GM12873 (cell line): ENCODE results near the gene PCGF2.

ENCODE experiments used
- TF ChIP-seq, protein P1 (sequence below): IDR thresholded peaks from 2 replicates; pipeline ENCODE4 v1.5.1; 2012; ENCODE audit warnings: low read depth, mild to moderate bottlenecking, moderate library complexity, low read length, control low read depth; ENCODE audit not compliant: insufficient read depth; ENCODE audit errors: missing control alignments

Gene PCGF2

GRCh38 chr17:38733982-38734973 is 13.9 kb downstream of the PCGF2 start:
- TF ChIP-seq, protein P1, sequence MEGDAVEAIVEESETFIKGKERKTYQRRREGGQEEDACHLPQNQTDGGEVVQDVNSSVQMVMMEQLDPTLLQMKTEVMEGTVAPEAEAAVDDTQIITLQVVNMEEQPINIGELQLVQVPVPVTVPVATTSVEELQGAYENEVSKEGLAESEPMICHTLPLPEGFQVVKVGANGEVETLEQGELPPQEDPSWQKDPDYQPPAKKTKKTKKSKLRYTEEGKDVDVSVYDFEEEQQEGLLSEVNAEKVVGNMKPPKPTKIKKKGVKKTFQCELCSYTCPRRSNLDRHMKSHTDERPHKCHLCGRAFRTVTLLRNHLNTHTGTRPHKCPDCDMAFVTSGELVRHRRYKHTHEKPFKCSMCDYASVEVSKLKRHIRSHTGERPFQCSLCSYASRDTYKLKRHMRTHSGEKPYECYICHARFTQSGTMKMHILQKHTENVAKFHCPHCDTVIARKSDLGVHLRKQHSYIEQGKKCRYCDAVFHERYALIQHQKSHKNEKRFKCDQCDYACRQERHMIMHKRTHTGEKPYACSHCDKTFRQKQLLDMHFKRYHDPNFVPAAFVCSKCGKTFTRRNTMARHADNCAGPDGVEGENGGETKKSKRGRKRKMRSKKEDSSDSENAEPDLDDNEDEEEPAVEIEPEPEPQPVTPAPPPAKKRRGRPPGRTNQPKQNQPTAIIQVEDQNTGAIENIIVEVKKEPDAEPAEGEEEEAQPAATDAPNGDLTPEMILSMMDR = peak; percentile 51

DNA sequence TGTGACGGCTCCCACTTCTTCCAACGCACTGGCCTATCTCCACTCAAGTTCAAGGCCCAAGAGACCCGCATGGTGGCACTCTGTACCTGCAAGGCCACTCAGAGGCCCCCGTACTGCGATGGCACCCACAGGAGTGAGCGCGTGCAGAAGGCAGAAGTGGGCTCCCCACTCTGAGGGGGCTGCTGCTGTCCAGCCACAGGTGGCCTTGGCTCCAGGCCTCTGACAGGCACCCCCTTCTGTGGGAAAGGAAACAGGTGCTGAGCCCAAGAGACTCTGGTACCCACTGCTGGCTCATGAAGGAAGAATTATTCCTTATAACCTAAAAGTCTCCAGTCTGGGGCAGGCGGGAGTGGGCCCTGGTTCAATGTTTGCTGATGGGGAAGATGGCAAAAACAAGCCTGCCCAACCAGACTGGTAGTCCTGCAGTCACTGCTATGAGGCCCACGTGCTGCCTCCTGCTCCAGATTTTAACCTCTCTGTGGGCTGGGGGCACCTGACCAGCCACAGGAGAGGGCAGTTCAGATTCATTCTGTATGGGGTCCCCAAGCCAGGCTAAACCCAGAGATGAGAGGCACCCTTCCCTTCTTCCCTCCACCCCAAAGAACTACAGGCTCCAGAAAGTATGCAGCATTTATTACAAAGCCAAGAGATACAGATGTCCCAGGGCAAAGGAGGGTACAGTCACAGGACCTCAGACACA is 14.7 kb downstream of the PCGF2 start:
- TF ChIP-seq, protein P1 = no peak

- TF ChIP-seq, protein P1 = no peak
These were observed 15.5 kb downstream of the PCGF2 start for GRCh38 chr17:38732376-38733281.

- TF ChIP-seq, protein P1 = no peak
These were observed 16.4 kb downstream of the PCGF2 start for GRCh38 chr17:38731526-38732294.

GRCh38 chr17:38730526-38731379 is 17.4 kb downstream of the PCGF2 start:
- TF ChIP-seq, protein P1 = no peak
